ENCODE data around the gene ADGRG6.

Gene ADGRG6

DNA sequence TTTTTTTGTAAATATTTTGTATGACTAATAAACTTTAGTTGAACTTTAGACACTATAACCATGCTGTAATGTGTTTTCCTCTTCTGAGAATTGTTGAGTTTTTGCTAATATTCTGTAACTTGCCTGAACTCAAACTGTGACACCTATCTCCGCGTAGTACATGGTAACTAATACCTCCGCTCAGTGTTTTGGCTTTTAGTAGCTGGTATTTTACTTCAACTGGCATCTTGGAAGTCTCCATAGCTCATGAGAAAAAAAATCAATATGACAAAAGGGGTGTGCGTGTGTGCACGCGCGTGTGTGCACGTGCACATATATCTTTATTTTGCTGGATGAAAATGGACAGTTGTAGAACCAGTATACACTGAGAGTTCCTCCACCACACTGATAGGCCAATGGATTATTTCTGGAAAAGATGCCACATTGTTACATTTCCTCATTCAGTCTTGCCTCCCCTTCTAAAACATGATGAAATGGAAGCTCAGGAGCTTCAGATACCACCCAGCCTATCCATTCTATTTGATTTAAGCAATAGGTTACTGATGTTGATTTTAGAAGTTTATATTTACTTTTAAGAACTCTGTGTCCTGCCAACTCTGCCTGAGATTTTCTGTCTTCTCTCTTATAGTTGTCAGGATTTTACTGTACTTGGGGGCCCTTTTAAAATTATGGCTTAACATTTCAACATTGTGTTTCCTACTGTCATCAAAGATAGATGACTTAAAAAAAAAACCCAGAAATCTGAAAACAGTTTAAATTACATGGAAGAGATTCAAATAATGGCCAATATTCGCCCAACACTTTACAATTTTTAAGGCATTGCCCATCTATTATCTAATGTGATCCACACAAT lies 16.3 kb upstream of the ADGRG6 start:
- TF ChIP-seq SUZ12 (IDR thresholded peaks at IDR 0.05) (no peak), FOXK2 (IDR thresholded peaks at IDR 0.05) (no peak), NFRKB (IDR thresholded peaks at IDR 0.05) (no peak), CTBP1 (IDR thresholded peaks at IDR 0.05; ENCODE audit: borderline replicate concordance) (no peak), FOXM1 (IDR thresholded peaks at IDR 0.05; ENCODE audit: borderline replicate concordance) (no peak), L3MBTL2 (conservative IDR thresholded peaks at IDR 0.05) (no peak), SP1 (IDR thresholded peaks at IDR 0.05) (no peak), ELF4 (IDR thresholded peaks at IDR 0.05) (no peak), ARNT (IDR thresholded peaks at IDR 0.05) (no peak), FOXA1 (IDR thresholded peaks at IDR 0.05) (no peak), ZNF384 (IDR thresholded peaks at IDR 0.05) (no peak), BHLHE40 (IDR thresholded peaks at IDR 0.05; ENCODE audit: borderline replicate concordance) (no peak), TARDBP (IDR thresholded peaks at IDR 0.05) (no peak), LEF1 (IDR thresholded peaks at IDR 0.05; ENCODE audit: borderline replicate concordance) (no peak), HDGF (IDR thresholded peaks at IDR 0.05; ENCODE audit: borderline replicate concordance) (no peak)
- TF ChIP-seq, protein P1, sequence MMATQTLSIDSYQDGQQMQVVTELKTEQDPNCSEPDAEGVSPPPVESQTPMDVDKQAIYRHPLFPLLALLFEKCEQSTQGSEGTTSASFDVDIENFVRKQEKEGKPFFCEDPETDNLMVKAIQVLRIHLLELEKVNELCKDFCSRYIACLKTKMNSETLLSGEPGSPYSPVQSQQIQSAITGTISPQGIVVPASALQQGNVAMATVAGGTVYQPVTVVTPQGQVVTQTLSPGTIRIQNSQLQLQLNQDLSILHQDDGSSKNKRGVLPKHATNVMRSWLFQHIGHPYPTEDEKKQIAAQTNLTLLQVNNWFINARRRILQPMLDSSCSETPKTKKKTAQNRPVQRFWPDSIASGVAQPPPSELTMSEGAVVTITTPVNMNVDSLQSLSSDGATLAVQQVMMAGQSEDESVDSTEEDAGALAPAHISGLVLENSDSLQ (IDR thresholded peaks at IDR 0.05): no peak
- DNase-seq (ENCODE audit: extremely low spot score): no peak
- POLR2A ChIA-PET: interaction anchor here (0.9 kb wide), 1 partner anchor 91 kb away, joined by 3 read pairs; no protein-coding TSS in a partner anchor
- CTCF ChIA-PET: interaction anchor here (1.0 kb wide), 1 partner anchor 53 kb away, joined by 4 read pairs; no protein-coding TSS in a partner anchor

DNA sequence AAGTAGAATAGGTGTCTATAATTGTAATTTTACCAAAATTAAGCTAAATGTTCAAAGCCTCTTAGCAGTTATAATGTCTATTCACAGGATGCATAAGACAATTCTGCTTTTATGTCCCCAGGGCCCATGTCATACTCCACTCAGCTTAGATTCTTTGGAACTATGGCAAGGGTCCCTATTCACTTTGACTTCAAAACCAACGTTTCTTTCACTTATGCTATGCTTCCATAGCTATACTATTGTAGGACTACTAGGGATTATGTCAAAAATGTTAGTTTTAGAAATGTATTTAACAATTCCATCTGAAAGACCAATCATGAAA lies 15.8 kb upstream of the ADGRG6 start:
- ChIA-PET CTCF (interaction anchor here (1.0 kb wide), 2 partner anchors 16 to 54 kb away, joined by 3 to 4 read pairs; partner anchors contain the start of gene ADGRG6), POLR2A (interaction anchor here (0.9 to 1.7 kb wide), 2 partner anchors 15 to 91 kb away, joined by 3 to 6 read pairs; partner anchors contain the start of gene ADGRG6)
- TF ChIP-seq FOXA1 (IDR thresholded peaks at IDR 0.05) (no peak), ARNT (IDR thresholded peaks at IDR 0.05) (no peak), ZNF384 (IDR thresholded peaks at IDR 0.05) (no peak), FOXM1 (IDR thresholded peaks at IDR 0.05; ENCODE audit: borderline replicate concordance) (no peak), ELF4 (IDR thresholded peaks at IDR 0.05) (no peak), LEF1 (IDR thresholded peaks at IDR 0.05; ENCODE audit: borderline replicate concordance) (no peak), SP1 (IDR thresholded peaks at IDR 0.05) (no peak), FOXK2 (IDR thresholded peaks at IDR 0.05) (no peak), HDGF (IDR thresholded peaks at IDR 0.05; ENCODE audit: borderline replicate concordance) (no peak), L3MBTL2 (conservative IDR thresholded peaks at IDR 0.05) (no peak), SUZ12 (IDR thresholded peaks at IDR 0.05) (no peak)
- TF ChIP-seq, protein P1 (IDR thresholded peaks at IDR 0.05): no peak
- no peak for DNase-seq (ENCODE audit: extremely low spot score)

DNA sequence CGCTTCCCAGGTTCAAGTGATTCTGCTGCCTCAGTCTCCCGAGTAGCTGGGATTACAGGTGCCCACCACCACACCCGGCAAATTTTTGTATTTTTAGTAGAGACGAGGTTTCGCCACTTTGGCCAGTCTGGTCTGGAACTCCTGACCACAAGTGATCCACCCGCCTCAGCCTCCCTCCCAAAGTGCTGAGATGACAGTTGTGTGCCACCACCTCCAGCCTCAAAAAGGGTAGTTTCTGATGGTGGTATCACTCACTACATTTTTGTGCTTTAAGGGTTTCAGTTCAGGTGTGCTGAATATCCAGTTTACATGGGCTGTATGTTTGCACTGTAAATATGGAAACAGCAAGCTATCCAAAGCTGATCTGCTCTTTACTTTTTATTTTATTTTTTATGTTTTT lies 12.1 kb upstream of the ADGRG6 start:
- POLR2A ChIA-PET: interaction anchor here (1.6 kb wide), 1 partner anchor 12 kb away, joined by 5 read pairs; the partner anchor contains the start of gene ADGRG6
- CTCF ChIA-PET: interaction anchor here (1.0 kb wide), 1 partner anchor 99 kb away, joined by 3 read pairs; no protein-coding TSS in a partner anchor
- TF ChIP-seq, protein P1 (IDR thresholded peaks at IDR 0.05): no peak
- TF ChIP-seq ZNF384 (IDR thresholded peaks at IDR 0.05) (no peak), SP1 (IDR thresholded peaks at IDR 0.05) (no peak), L3MBTL2 (conservative IDR thresholded peaks at IDR 0.05) (no peak), NFRKB (IDR thresholded peaks at IDR 0.05) (no peak), FOXM1 (IDR thresholded peaks at IDR 0.05; ENCODE audit: borderline replicate concordance) (no peak), FOXK2 (IDR thresholded peaks at IDR 0.05) (no peak), ELF4 (IDR thresholded peaks at IDR 0.05) (no peak), TARDBP (IDR thresholded peaks at IDR 0.05) (no peak), BHLHE40 (IDR thresholded peaks at IDR 0.05; ENCODE audit: borderline replicate concordance) (no peak), HDGF (IDR thresholded peaks at IDR 0.05; ENCODE audit: borderline replicate concordance) (no peak), CTBP1 (IDR thresholded peaks at IDR 0.05; ENCODE audit: borderline replicate concordance) (no peak), LEF1 (IDR thresholded peaks at IDR 0.05; ENCODE audit: borderline replicate concordance) (no peak)
- no peak for DNase-seq (ENCODE audit: extremely low spot score)

DNA sequence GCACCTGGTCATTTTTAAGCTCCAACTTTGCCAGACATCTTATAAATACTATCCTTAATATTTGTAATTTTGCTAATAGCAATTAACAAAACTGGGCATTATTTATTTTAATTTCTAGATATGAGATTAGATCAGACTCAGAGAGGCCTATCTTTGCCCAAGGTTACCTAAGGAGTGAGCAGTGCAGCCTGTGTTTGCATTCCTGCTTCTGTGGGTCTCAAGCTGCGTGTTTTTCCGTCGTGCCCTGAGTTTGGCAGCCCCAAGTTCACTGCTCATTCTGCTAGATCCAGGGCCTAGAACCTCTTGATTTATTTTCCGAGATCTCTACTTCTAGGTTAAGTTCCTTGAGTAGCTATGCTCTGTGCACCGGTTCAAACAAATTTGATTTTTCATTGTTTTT lies 11.0 kb upstream of the ADGRG6 start:
- CTCF ChIA-PET: interaction anchor here (1.0 kb wide), 1 partner anchor 98 kb away, joined by 3 read pairs; no protein-coding TSS in a partner anchor
- no peak for TF ChIP-seq FOXK2 (IDR thresholded peaks at IDR 0.05)
- TF ChIP-seq, protein P1 (IDR thresholded peaks at IDR 0.05): no peak
- no peak for TF ChIP-seq SP1 (IDR thresholded peaks at IDR 0.05)
- TF ChIP-seq ZNF384 (IDR thresholded peaks at IDR 0.05): no peak
- TF ChIP-seq NFRKB (IDR thresholded peaks at IDR 0.05): no peak
- TF ChIP-seq BHLHE40 (IDR thresholded peaks at IDR 0.05; ENCODE audit: borderline replicate concordance): no peak
- no peak for TF ChIP-seq CTBP1 (IDR thresholded peaks at IDR 0.05; ENCODE audit: borderline replicate concordance)
- no peak for TF ChIP-seq FOXA1 (IDR thresholded peaks at IDR 0.05)
- TF ChIP-seq SUZ12 (IDR thresholded peaks at IDR 0.05): no peak
- TF ChIP-seq ELF4 (IDR thresholded peaks at IDR 0.05): no peak
- TF ChIP-seq TARDBP (IDR thresholded peaks at IDR 0.05): no peak
- POLR2A ChIA-PET: interaction anchor here (1.3 to 1.6 kb wide), 2 partner anchors 11 kb away, joined by 3 to 5 read pairs; partner anchors contain the start of gene ADGRG6
- no peak for DNase-seq (ENCODE audit: extremely low spot score)

DNA sequence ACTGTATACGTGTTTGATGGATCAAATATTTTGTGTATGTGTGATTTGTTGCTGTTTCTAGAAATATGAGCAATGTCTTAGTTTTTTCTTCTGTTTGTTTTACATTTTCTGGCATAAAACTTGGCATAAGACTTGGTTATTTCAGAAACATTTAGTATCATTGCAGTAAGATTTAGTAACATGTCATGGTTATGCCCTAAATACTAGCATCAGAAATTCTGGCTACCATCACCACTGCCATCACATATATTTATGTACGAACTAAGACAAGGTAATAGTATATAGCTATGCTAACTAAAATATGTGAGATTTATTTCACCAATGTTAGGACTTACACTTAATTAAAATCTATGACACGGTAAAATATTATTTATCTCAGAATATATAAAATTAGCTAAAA lies 10.3 kb upstream of the ADGRG6 start:
- CTCF ChIA-PET: no interaction called here
- TF ChIP-seq ZNF384 (IDR thresholded peaks at IDR 0.05): no peak
- no peak for TF ChIP-seq L3MBTL2 (conservative IDR thresholded peaks at IDR 0.05)
- TF ChIP-seq FOXA1 (IDR thresholded peaks at IDR 0.05): no peak
- TF ChIP-seq LEF1 (IDR thresholded peaks at IDR 0.05; ENCODE audit: borderline replicate concordance): no peak
- TF ChIP-seq TARDBP (IDR thresholded peaks at IDR 0.05): no peak
- TF ChIP-seq, protein P1 (IDR thresholded peaks at IDR 0.05): no peak
- no peak for TF ChIP-seq HDGF (IDR thresholded peaks at IDR 0.05; ENCODE audit: borderline replicate concordance)
- TF ChIP-seq ARNT (IDR thresholded peaks at IDR 0.05): no peak
- no peak for TF ChIP-seq NFRKB (IDR thresholded peaks at IDR 0.05)
- TF ChIP-seq FOXM1 (IDR thresholded peaks at IDR 0.05; ENCODE audit: borderline replicate concordance): no peak
- no peak for TF ChIP-seq CTBP1 (IDR thresholded peaks at IDR 0.05; ENCODE audit: borderline replicate concordance)
- POLR2A ChIA-PET: interaction anchor here (1.3 kb wide), 1 partner anchor 12 kb away, joined by 3 read pairs; no protein-coding TSS in a partner anchor
- DNase-seq (ENCODE audit: extremely low spot score): no peak

Measured in HEK293T (cell line).